Fibroblast of mammary gland (primary cell): Measurements from ENCODE around the gene GOLGA3.

Experiments used
- DNase-seq: peaks from one replicate; pipeline ENCODE4 v3.0.0-alpha.2; 2010; ENCODE audit warnings: low read depth
- H3K4me3 ChIP-seq: 2 replicates; pipeline ENCODE4 v1.5.1; 2011; ENCODE audit warnings: low read depth, mild to moderate bottlenecking, low read length, moderate library complexity; ENCODE audit not compliant: control insufficient read depth
- CTCF ChIP-seq: conservative IDR thresholded peaks from 2 replicates; pipeline ENCODE4 v1.5.1; 2011; ENCODE audit warnings: low read depth, low read length, inconsistent platforms; ENCODE audit not compliant: control insufficient read depth, insufficient read depth

The GOLGA3 gene

GRCh38 chr12:132739600-132740312 lies 88.9 kb downstream of the GOLGA3 start:
- TF ChIP-seq CTCF: no peak
- no peak overlapping the region for H3K4me3 ChIP-seq
- no peak for DNase-seq

DNA sequence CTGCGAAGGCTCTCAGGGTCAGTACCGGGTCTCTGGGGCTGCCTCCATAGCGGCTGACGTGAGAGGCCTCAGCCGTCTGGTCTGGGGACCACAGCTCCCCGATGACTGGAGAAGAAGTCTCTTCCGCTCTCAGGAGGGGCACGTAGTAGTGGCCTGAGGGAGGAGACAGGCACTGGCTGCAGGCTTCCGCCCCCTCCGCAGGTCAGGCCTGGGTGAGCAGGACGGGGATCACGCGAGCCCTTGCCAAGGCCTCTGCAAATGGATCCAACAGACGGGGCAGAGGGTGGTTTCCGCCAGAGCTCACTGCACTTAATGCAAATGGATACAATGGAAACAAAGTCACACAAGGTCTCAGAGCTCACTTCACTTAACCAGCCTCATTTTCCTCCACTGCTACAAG lies 91.8 kb downstream of the GOLGA3 start:
- TF ChIP-seq CTCF: no peak
- H3K4me3 ChIP-seq: no peak overlapping the region
- no peak for DNase-seq

DNA sequence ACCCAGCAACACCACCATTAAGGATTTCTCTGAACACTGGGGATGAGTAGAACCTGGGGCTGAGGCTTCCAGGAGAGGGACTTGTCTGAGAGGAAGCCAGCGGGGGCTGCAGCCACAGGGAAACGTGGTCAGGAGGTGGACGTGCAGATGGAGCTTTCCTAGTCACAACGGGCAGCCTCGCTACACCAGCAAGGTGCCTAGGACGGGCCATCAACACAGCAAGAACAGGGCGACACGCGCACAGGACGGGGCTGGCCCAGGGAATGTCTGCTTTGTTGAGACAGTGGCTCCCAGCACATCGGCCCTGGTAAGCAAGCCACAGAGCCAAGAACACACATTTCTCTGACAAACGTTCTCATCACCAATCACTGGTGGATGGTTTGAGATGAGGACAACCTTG lies 92.3 kb downstream of the GOLGA3 start:
- no peak for DNase-seq
- TF ChIP-seq CTCF: no peak
- no peak overlapping the region for H3K4me3 ChIP-seq

DNA sequence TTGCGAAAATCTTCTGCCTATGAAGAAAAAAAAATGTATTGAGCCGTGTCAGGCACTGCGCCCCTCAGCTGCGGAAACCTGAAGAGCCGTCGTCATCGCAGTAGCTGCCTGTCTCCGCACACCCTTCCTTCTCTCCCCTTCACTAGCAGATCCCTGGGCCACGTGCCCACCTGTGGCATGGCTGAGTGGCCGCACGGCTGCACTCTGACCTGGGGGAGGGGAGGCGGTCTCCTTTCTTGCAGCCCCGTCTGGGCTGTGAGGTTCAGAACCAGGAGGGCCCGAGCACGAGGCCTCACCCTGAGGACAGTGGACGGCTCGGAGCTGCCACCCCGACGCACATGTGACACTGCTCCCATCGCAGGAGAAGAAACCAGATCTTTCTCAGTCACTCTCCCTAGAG lies 93.2 kb downstream of the GOLGA3 start:
- no peak for DNase-seq
- no peak overlapping the region for H3K4me3 ChIP-seq
- TF ChIP-seq CTCF: no peak

- H3K4me3 ChIP-seq: no peak overlapping the region
- no peak for DNase-seq
- no peak for TF ChIP-seq CTCF
Observed at GRCh38 chr12:132734206-132734605, 94.5 kb downstream of the GOLGA3 start.

- DNase-seq: no peak
- no peak for TF ChIP-seq CTCF
- H3K4me3 ChIP-seq: no peak overlapping the region
Observed at GRCh38 chr12:132731574-132731973, 97.1 kb downstream of the GOLGA3 start.

GRCh38 chr12:132730353-132730752 lies 98.3 kb downstream of the GOLGA3 start:
- no peak for TF ChIP-seq CTCF
- H3K4me3 ChIP-seq: no peak overlapping the region
- DNase-seq: no peak
